ENCODE results near the gene PCNX2.
"Not testable (repeated sequence)": the region's sequence is repeated elsewhere in the genome, so short reads cannot be mapped to it uniquely, and the experiment has no call there.

DNA sequence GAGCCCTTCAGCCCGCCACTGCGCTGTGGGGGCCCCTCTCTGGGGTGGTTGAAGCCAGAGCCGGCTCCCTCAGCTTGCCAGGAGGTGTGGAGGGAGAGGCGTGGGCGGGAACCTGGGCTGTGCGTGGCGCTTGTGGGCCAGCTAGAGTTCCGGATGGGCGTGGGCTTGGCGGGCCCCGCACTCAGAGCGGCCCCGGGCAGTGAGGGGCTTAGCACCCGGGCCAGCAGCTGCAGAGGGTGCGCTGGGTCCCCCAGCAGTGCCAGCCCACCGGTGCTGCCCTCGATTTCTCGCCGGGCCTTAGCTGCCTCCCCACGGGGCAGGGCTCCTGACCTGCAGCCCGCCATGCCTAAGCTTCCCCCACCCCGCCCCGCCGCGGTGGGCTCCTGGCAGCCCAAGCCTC is 166.5 kb downstream of the PCNX2 start:
- TF ChIP-seq CTCF (IDR thresholded peaks at IDR 0.05 in 2 of 3, conservative IDR thresholded peaks at IDR 0.05 in 1 of 3; ENCODE audit: control insufficient read depth in 2 of 3, extremely low read depth in 1 of 3, insufficient read depth in 1 of 3, low read depth in 3 of 3, low read length in 3 of 3); REST (IDR thresholded peaks at IDR 0.05; ENCODE audit: low read depth, low read length); BHLHE40 (IDR thresholded peaks at IDR 0.05; ENCODE audit: borderline replicate concordance in 1 of 2, low read depth in 2 of 2, low read length in 1 of 2); RAD21 (IDR thresholded peaks at IDR 0.05; ENCODE audit: insufficient read depth, low read depth, low read length); POLR2AphosphoS2 (IDR thresholded peaks at IDR 0.05; ENCODE audit: low read depth, low read length): not testable (repeated sequence)

Measured in GM12878 (cell line).